GM19238 (cell line): ENCODE results near the gene RAB7B.
"Not testable (repeated sequence)": the region's sequence is repeated elsewhere in the genome, so short reads cannot be mapped to it uniquely, and the experiment has no call there.

ENCODE experiments used
- DNase-seq: peaks from one replicate; pipeline ENCODE4 v3.0.0; 2011; ENCODE audit warnings: low spot score; ENCODE audit not compliant: insufficient read length

Gene RAB7B

DNA sequence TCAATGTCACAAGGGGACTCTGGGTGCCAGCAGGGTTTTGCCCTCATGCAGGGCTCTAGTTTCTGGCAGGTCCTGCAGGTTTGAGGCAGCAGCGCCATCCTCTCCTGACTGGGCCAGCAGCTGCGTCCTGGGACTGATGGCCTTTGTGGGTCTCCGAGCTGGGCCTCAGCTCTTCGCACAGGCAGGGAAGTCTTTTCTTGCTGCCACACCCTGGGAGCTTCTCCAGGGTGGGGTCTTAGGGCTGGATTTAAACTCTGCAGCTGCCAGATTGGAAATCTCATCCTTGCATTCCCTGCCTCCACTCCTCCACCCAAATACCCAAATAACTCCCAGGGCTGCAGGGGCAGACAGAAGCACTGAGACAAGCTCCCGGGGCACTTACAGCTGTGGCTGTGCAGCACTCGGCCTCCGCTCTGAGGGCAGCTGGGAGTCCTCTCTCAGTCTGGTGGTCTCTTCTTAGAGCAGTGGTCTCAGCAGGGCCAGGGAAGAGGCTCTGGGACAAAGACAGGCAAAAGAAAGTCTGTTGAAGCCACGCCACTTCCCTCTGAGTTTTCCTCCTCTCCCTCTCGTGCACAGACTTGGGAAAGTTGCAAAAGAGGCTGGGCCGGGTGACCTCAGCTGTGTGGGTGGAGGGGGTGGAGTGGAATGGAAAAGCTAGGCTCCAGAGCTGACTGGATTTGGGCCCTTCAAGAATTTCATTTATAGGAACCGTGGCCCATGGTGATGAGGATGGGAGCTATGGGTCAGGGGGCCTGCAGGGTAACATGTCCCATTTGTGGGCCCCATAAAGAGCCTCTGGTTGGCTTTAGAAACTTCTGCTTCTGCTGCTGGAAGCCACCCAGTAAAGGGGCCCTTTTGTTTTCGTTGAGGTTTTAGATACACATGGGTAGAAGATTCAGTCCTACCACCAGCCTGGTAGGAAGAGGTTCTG lies at the start of gene RAB7B:
TSS of gene RAB7B (minus strand) at position 525 of the 931 bp plus-strand sequence. CDS start 9,260 bp downstream, outside the sequence.
- DNase-seq = no peak

DNA sequence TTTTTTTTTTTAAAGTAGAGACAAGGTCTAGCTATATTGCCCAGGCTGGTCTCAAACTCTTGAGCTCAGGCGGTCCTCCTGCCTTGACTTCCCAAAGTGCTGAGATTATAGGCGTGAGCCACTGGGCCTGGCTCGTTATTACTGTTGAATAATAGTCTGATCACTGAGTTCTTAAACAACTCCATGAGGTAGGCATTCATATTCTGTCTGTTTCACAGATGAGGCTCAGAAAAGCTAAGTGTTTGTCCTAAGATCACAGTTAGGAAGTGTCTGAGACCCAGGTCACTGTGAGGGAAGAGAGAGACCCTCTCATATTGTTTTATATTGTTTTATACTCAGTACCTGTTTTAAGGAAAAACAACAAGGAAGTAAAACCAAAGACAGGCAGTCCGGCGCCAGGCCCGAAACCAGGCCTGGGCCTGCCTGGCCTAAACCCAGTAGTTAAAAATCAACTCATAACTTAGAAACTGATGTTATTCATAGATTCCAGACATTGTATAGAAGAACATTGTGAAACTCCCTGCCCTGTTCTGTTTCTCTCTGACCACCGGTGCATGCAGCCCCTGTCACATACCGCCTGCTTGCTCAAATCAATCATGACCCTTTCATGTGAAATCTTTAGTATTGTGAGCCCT lies 49.2 kb upstream of the RAB7B start:
- not testable (repeated sequence) for DNase-seq

GRCh38 chr1:206050655-206051235 lies 47.5 kb upstream of the RAB7B start:
- peak; percentile 30 for DNase-seq

DNA sequence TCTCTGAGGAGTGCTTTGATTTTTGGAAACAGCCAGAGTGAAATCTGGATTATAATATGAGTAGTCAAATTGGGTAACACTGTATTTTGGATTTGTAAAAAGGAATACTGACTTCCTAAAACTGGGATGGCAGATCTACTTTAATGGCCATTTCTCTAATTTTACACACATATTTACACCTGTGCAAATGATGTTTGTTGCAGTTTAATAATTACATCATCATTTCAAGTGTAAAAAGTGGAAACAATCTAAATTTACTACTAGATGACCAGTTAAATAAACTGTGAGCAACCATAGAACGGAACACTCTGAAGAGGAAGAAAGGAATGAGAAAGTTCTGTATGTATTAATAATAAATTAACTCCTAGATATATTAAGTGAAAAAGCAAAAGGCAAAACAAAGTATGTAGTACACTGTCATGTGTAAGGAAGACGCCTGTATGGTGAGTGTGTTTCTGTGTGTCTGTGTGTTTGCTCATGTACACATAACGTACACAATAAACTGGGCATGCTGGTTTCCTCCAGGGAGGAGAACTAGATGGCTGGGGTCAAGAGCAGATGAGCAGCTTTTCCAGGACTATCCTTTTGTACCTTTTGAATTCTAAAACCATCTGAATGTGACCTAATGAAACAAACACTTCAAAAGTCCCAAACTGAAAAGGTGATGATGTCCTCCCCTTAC lies 46.9 kb upstream of the RAB7B start:
- no peak for DNase-seq

DNA sequence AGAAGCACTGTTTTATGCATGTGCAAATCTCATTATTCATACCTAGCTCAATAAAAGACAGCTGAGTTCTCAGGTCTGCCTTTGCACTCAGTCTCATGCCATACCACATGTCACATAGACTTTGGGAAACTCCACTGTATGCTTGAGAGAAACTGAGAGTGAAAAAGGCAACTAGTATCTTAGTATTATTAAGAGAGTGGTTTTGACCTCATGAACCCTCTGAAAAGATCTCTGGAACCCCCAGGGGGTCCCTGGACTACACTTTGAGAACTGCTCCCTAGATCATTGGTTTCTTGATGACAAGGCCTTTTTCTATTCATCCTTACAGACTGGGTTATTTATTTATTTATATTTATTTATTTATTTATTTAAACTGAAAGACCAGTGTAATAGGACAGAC lies 46.1 kb upstream of the RAB7B start:
- DNase-seq = no peak

- no peak for DNase-seq
Measured at GRCh38 chr1:206048582-206048981, 45.4 kb upstream of the RAB7B start.

DNA sequence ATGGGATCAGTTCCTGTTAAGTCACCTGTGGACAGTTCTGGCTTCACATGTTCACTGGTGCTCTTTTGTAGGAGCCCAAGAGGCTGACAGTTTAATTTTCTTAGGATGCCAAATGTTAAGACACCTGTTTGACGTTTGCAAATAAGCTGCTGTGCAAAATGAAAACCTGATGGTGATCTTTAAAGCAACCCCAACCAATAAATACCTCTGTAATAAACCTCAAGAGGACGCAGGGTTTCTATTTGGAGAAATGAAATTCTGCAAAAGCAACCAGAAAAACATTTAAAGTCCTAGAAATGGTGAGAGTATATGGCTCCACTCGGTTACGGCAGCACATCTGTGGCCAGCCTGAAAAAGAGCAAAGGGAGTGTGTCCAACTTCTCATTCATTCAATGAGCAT lies 44.1 kb upstream of the RAB7B start:
- DNase-seq = no peak

DNA sequence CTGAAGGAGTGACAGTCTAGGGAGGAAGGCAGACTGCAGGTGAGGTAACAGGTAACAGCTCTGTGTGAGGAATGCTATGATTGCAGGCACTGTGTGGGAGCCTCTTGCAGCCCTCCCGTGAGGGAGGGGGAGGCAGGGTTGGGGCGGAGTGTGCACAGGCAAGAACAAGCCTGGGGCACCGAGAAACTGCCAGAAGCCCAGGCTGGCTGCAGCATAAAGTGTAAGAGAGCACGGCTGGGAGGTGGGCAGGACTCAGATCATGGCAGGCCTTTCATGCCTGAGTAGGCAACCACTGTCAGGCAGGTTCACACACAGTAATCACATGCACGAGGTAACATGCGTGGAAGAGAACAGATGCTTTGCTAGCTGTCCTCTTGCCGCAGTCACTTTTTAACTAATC lies 38.4 kb upstream of the RAB7B start:
- DNase-seq = no peak

GRCh38 chr1:206040328-206040727 lies 37.1 kb upstream of the RAB7B start:
- DNase-seq = no peak

DNA sequence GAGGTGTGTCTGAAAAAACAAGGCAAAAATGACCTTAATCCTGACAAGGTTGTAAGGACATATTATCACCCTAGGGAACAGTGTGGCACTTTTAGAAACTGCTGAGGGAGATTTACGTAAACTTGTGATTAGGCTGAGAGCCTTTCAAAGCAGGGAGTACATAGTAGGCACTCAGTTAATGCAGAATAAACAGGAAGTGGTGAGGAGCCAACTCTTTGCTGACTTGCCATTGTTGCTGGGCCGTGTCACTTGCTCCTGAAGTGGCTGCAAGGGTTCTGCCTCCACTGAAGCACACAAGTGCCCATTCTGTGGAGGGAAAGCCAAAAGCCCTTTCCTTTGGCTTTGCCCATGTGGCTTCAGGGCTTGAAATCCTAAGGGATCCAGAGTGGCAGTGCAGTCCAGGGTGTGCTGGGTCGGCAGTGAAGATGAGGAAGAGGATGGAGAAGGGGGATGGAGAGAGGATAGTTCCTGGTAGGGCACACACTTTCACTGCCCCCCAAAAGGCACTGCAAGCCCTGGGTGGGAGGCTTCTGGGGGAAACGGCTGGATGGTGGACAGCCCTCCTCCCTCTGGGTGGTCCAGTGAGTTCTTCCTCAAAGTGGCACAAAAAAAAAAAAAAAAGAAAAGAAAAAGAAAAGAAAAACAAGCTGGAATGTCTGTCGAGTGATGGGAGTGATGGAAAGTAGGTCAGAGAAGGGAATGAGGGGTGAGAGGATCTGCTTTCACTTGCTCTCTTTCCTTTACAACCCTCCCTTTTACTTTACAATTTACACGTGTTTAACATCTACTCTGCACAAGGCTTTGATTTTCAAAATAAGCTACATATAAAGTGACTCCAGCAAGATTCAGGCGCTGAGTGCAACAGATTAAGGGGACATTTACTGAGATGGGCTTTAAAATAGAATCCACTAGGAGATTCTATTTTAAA lies 36.1 kb upstream of the RAB7B start:
- no peak for DNase-seq

DNA sequence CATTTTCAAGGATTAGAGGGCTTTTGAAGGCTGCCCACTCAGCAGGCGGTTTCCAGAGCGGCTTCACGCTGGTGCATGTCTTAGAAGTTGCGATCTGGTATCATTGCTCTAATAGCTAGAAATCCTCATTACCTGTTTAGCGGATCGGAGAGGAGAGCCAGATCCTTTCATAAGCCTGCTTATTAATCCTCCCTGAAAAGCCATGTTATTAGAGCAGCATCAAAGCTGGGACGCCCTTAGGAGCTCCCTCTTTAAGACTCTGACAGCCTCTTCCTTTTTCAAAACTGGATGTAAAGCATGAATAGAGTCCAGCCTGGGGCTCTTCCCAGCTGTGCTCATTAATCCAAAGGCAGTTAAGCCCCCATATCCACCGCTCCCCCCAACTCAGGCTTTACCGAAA lies 34.4 kb upstream of the RAB7B start:
- DNase-seq = no peak

DNA sequence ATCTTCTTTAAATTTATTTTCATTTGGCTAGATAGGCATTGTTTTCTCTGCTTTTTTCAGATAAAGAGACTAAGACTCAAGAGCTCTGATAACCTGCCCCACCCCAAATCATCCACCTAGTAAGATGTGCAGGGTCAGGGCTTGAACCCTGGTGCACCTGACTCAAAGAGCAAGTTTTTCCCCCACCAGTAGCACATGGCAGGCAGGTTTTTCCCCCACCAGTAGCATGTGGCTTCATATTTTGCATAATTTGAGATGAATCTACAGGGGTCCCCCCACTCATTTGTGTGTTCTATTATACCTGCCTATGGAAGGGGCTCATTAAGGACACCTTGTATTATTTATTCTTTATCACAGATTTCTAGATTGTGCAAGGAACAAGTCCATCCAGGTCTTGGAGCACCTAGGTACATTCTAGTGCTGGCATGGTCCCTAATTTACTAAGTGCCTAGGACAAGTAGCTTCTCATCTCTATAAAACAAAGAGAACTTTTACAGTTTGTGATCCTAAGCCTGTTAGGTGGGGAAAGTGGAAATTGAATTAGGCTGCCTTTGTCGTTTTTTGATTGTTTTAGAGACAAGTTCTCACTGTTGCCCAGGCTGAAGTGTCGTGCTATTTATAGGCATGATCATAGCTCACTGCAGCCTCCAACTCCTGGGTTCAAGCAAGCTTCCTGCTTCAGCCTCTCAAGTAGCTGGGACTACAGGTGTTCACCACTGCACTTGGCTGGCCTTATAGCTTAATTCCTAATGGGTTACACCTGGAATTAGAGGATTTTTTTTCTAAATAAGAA lies 33.7 kb upstream of the RAB7B start:
- no peak for DNase-seq

DNA sequence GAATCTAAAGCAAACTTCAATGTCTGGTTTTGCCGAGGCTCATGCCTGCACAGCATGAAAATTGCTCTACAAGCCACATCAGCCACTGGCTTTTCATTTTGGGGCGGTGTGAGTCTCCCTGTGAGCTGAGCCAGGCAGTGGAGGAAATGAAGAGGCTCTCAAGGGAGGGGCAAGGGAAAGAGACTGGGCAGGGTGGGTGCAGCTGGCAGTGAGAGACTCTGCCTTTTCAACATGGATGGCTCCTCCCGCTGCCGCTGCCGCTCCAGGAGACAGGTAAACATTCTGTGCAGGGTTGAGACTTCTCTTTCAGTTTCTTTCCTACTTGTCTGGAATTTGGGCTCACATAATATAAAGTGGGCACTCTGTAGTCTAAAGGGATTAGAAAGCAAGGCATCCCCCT lies 31.8 kb upstream of the RAB7B start:
- no peak for DNase-seq

- no peak for DNase-seq
Measured at GRCh38 chr1:206032380-206033140, 29.4 kb upstream of the RAB7B start.

DNA sequence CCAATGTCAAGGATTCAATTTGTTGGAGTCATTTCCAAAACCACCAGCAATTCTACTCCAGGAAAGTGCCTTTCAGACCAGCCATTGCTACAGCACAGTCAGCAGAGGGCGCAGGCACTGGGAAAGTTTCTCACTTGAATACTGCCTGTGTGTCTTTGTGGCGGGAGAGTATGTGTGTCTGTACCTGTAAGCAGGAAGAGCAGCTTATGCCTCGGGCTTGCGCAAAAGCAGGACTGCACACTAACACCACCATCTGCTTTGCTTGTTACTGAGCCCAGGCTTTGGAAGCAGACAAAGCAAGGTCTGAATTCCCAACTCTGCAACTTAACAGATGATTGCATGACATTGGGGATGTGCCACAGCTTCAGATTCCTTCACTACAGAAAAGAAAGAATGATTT lies 27.5 kb upstream of the RAB7B start:
- peak; percentile 39 for DNase-seq

GRCh38 chr1:206030191-206030590 lies 27.0 kb upstream of the RAB7B start:
- DNase-seq = no peak

GRCh38 chr1:206029484-206029883 lies 26.3 kb upstream of the RAB7B start:
- DNase-seq = no peak

DNA sequence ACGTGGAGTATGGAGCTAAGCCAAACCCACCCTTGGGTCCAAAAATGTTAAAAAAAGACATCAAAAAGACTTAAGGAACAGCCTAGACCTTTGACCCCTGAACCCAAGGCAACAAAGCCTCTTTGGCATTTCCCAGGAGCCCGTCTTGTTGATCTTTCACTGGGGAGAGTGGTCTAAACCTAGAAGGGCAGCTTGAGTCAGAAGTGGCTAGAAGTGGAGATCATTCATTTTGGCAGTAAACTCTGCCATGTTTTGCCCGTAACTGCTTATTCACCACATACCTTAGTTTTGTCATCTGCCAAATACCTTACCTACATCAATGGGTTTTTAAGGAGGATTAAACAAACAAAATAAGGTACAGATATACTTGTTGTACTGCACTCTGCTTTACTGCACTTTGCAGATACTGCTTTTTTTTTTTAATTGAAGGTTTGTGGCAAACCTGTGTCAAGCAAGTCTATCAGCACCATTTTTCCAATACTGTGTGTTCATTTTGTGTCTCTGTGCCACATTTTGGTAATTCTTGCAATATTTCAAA lies 22.2 kb upstream of the RAB7B start:
- DNase-seq = no peak

GRCh38 chr1:206023695-206024094 lies 20.5 kb upstream of the RAB7B start, which contains the start of gene CTSE:
Gene CTSE, minus strand, starts transcription at chr1:206023895. Its CDS starts 104 bp downstream, at chr1:206023791.
- no peak for DNase-seq
